ENCODE results near the gene TRO. TPM values are rescaled to one million over a fixed set of nuclear protein-coding genes. Genes with fewer than 3 reads are reported as not detected.

The TRO gene
- total and polyA plus RNA-seq, 2 experiments from 2014 or later: 36.8 to 53.4 TPM

DNA sequence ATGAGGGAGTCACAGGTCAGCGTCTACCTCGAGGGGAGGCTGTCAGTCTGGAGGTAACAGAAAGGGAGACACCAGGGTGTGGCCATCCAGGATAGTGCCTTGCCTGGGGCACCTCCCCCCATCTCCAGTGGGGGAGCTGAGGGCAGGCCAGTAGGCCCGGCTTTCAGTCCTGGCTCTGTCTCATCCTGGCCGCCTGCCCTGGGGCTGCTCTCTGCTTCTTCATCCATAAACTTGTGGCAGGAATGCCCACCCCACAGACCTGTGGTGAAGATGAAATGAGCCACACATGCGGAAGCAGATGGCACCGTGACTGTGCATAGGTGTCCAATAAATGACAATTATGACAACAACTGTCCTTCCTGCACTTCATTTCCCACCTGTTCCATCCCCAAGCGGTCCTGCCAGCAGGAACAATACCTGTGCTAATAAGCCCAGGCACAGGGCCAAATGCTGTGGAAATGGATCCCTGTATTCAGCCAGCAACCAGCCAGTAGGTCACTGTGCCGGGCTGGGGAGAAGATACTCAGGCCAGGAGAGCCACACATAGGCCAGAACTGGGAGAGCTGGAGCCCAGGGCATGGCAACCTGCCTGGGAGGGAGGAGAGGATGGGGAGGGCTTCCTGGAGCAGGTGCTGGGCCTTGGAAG lies 30.2 kb downstream of the TRO start:
- ATAC-seq (peak; percentile 36; the same call in 2 of the 3 replicates), DNase-seq (ENCODE audit: low spot score) (no peak)
- TF ChIP-seq ZNF114 (CRISPR knock-in tag; IDR thresholded peaks at IDR 0.05): no peak
- no peak for TF ChIP-seq ZNF462 (CRISPR knock-in tag; IDR thresholded peaks at IDR 0.05)
- TF ChIP-seq EZH2phosphoT487 (IDR thresholded peaks at IDR 0.05; ENCODE audit: unreplicated experiment): no peak
- TF ChIP-seq REST (IDR thresholded peaks at IDR 0.05; ENCODE audit: unreplicated experiment): no peak
- no peak for TF ChIP-seq JUNB (IDR thresholded peaks at IDR 0.05; ENCODE audit: unreplicated experiment)
- no peak for TF ChIP-seq POLR2AphosphoS5 (IDR thresholded peaks at IDR 0.05; ENCODE audit: low read depth)
- no peak for TF ChIP-seq ZNF331 (CRISPR knock-in tag; IDR thresholded peaks at IDR 0.05; ENCODE audit: low read depth)
- TF ChIP-seq, protein P1, sequence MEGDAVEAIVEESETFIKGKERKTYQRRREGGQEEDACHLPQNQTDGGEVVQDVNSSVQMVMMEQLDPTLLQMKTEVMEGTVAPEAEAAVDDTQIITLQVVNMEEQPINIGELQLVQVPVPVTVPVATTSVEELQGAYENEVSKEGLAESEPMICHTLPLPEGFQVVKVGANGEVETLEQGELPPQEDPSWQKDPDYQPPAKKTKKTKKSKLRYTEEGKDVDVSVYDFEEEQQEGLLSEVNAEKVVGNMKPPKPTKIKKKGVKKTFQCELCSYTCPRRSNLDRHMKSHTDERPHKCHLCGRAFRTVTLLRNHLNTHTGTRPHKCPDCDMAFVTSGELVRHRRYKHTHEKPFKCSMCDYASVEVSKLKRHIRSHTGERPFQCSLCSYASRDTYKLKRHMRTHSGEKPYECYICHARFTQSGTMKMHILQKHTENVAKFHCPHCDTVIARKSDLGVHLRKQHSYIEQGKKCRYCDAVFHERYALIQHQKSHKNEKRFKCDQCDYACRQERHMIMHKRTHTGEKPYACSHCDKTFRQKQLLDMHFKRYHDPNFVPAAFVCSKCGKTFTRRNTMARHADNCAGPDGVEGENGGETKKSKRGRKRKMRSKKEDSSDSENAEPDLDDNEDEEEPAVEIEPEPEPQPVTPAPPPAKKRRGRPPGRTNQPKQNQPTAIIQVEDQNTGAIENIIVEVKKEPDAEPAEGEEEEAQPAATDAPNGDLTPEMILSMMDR (conservative IDR thresholded peaks at IDR 0.05; ENCODE audit: low read depth in 2 of 2): no peak
- no peak for TF ChIP-seq CREB1 (CRISPR knock-in tag; IDR thresholded peaks at IDR 0.05; ENCODE audit: low read depth)
- no peak for TF ChIP-seq NANOG (IDR thresholded peaks at IDR 0.05; ENCODE audit: borderline replicate concordance)
- TF ChIP-seq, protein P2, sequence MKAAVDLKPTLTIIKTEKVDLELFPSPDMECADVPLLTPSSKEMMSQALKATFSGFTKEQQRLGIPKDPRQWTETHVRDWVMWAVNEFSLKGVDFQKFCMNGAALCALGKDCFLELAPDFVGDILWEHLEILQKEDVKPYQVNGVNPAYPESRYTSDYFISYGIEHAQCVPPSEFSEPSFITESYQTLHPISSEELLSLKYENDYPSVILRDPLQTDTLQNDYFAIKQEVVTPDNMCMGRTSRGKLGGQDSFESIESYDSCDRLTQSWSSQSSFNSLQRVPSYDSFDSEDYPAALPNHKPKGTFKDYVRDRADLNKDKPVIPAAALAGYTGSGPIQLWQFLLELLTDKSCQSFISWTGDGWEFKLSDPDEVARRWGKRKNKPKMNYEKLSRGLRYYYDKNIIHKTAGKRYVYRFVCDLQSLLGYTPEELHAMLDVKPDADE (IDR thresholded peaks at IDR 0.05): no peak
- no peak for TF ChIP-seq STAT1 (IDR thresholded peaks at IDR 0.05; ENCODE audit: unreplicated experiment)
- Histone ChIP-seq H3K27ac (ENCODE audit: low read depth) (no peak overlapping the region), H4K20me1 (replicated peaks; ENCODE audit: insufficient read depth) (no peaks in the 10 kb centered on the region), H3K27me3 (ENCODE audit: insufficient read depth) (no peaks in the 10 kb centered on the region), H3K4me1 (ENCODE audit: insufficient read depth) (no peaks in the 10 kb centered on the region), H3K79me2 (replicated peaks; ENCODE audit: insufficient read depth) (no peaks in the 10 kb centered on the region), H3K9me2 (ENCODE audit: insufficient read depth) (no peaks in the 10 kb centered on the region), H3K4me2 (no peak overlapping the region), H3F3A (replicated peaks; ENCODE audit: low read depth) (no peaks in the 10 kb centered on the region), H3K36me3 (ENCODE audit: insufficient read depth) (no peaks in the 10 kb centered on the region), H3K4me3 (no peak overlapping the region), H2AFZ (no peak overlapping the region)
- no peaks in the 10 kb centered on the region for H3K9me3 Mint-ChIP-seq
- no peaks in the 10 kb centered on the region for H3K36me3 Mint-ChIP-seq (ENCODE audit: low read depth)
- peaks cover 2% of the 10 kb centered on the region for H3K27me3 Mint-ChIP-seq (ENCODE audit: insufficient read depth, low read depth, poor library complexity)
- no peaks in the 10 kb centered on the region for H3K4me1 Mint-ChIP-seq
- H3K4me3 Mint-ChIP-seq: no peak overlapping the region
- H3K27ac Mint-ChIP-seq: no peak overlapping the region

Data from GM23338 (cell line).